Dermis microvascular lymphatic vessel endothelial cell (primary cell): Measurements from ENCODE around the gene DPF3. TPM values are rescaled to one million over a fixed set of nuclear protein-coding genes. Genes with fewer than 3 reads are reported as not detected.
A peak's percentile ranks its signal among the peaks of the same experiment; 100 is the strongest.

Experiments used
- DNase-seq, 2 donors: peaks; one replicate each; pipeline versions ENCODE4 v3.0.0 to v3.0.0-alpha.2; 2010; ENCODE audit warnings: low read depth in 2 of 2
- total RNA-seq: library from RNA; depleted of rRNA; stranded (reverse); fragments of >200 nt; gene quantifications from 2 replicates; pipeline ENCODE4 v1.2.1, GENCODE V29; 2014

The DPF3 gene
- total RNA-seq, 1 donor from 2014 or later, result 0.90 TPM

- DNase-seq, result no peak
Observed at GRCh38 chr14:72839753-72840607, 53.9 kb downstream of the DPF3 start.

- DNase-seq, result no peak
Observed at GRCh38 chr14:72839351-72839750, 54.5 kb downstream of the DPF3 start.

- no peak for DNase-seq
Observed at GRCh38 chr14:72836085-72836484, 57.8 kb downstream of the DPF3 start.

- no peak for DNase-seq
Observed at GRCh38 chr14:72833174-72833573, 60.7 kb downstream of the DPF3 start.

GRCh38 chr14:72830786-72831594 lies 62.9 kb downstream of the DPF3 start:
- DNase-seq, result no peak

GRCh38 chr14:72830356-72830755 lies 63.5 kb downstream of the DPF3 start:
- DNase-seq, result no peak

GRCh38 chr14:72828604-72829003 lies 65.3 kb downstream of the DPF3 start:
- no peak for DNase-seq

- no peak for DNase-seq
Observed at GRCh38 chr14:72826039-72826438, 67.9 kb downstream of the DPF3 start.

GRCh38 chr14:72825486-72825885 lies 68.4 kb downstream of the DPF3 start:
- DNase-seq, result no peak

- DNase-seq, result no peak
Observed at GRCh38 chr14:72824051-72824450, 69.8 kb downstream of the DPF3 start.

GRCh38 chr14:72822946-72823611 lies 70.8 kb downstream of the DPF3 start:
- no peak for DNase-seq

GRCh38 chr14:72818998-72819397 lies 74.9 kb downstream of the DPF3 start:
- DNase-seq, result no peak

- DNase-seq, result no peak
Observed at GRCh38 chr14:72816287-72816686, 77.6 kb downstream of the DPF3 start.

- DNase-seq, result no peak
Observed at GRCh38 chr14:72815430-72815829, 78.5 kb downstream of the DPF3 start.

- DNase-seq, result no peak
Observed at GRCh38 chr14:72812292-72812851, 81.5 kb downstream of the DPF3 start.

- peak; percentile 20 to 41 for DNase-seq
Observed at GRCh38 chr14:72810201-72810600, 83.7 kb downstream of the DPF3 start.

GRCh38 chr14:72809063-72809462 lies 84.8 kb downstream of the DPF3 start:
- DNase-seq, result no peak

GRCh38 chr14:72808564-72808963 lies 85.3 kb downstream of the DPF3 start:
- DNase-seq, result no peak

GRCh38 chr14:72802588-72802946 lies 91.3 kb downstream of the DPF3 start:
- DNase-seq, result no peak

- no peak for DNase-seq
Observed at GRCh38 chr14:72801836-72802587, 91.9 kb downstream of the DPF3 start.

GRCh38 chr14:72801381-72801812 lies 92.5 kb downstream of the DPF3 start:
- DNase-seq, result peak in 1 of 2 donors; percentile 96
